ENCODE data around the gene DYRK3. TPM values are rescaled to one million over a fixed set of nuclear protein-coding genes. Genes with fewer than 3 reads are reported as not detected.

The DYRK3 gene
- total and polyA plus RNA-seq, 9 of the 15 experiments (the other 6 are each of a cell fraction or from before 2014, with no cell fraction given), result 4.5 to 33.7 (median 25.7) TPM

GRCh38 chr1:206658264-206658980 lies 23.1 kb downstream of the DYRK3 start (continued):
- TF ChIP-seq ZNF740 (CRISPR knock-in tag; IDR thresholded peaks at IDR 0.05) (0 out of 2 replicates have a peak, but pooled peaks have one; percentile 20), ZNF740 (tag; IDR thresholded peaks at IDR 0.05) (no peak), ZNF124 (CRISPR knock-in tag; IDR thresholded peaks at IDR 0.05) (no peak), THRAP3 (IDR thresholded peaks at IDR 0.05; ENCODE audit: borderline replicate concordance) (no peak), CREBBP (IDR thresholded peaks at IDR 0.05; ENCODE audit: low read depth, low read length) (no peak), GATAD2B (IDR thresholded peaks at IDR 0.05; ENCODE audit: borderline replicate concordance) (no peak), TEAD2 (tag; IDR thresholded peaks at IDR 0.05) (no peak), CBX5 (IDR thresholded peaks at IDR 0.05; ENCODE audit: borderline replicate concordance, low read depth) (no peak), RFX7 (CRISPR knock-in tag; IDR thresholded peaks at IDR 0.05) (no peak), RBM17 (IDR thresholded peaks at IDR 0.05; ENCODE audit: borderline replicate concordance, low read depth, low read length) (no peak), BRF1 (IDR thresholded peaks at IDR 0.05; ENCODE audit: borderline replicate concordance, extremely low read depth, insufficient read length) (no peak), ZNF23 (CRISPR knock-in tag; IDR thresholded peaks at IDR 0.05) (no peak), ZNF217 (CRISPR knock-in tag; IDR thresholded peaks at IDR 0.05) (no peak), XRCC3 (IDR thresholded peaks at IDR 0.05) (no peak), IRF2 (CRISPR knock-in tag; IDR thresholded peaks at IDR 0.05) (no peak), HMBOX1 (IDR thresholded peaks at IDR 0.05) (no peak), BMI1 (IDR thresholded peaks at IDR 0.05; ENCODE audit: low read length) (no peak), ZNF384 (IDR thresholded peaks at IDR 0.05; ENCODE audit: low read depth, low read length) (0 out of 2 replicates have a peak, but pooled peaks have one; percentile 3), YY1 (IDR thresholded peaks at IDR 0.05; ENCODE audit: borderline replicate concordance in 1 of 3, control insufficient read depth in 1 of 3, extremely low read depth in 1 of 3, insufficient read depth in 3 of 3, insufficient read length in 1 of 3, insufficient replicate concordance in 2 of 3, low read depth in 1 of 3, low read length in 2 of 3) (peak in 2 of 3 experiments; percentile 21 to 38), HNRNPLL (IDR thresholded peaks at IDR 0.05; ENCODE audit: low read depth, low read length, poor library complexity, severe bottlenecking) (no peak), ZNF589 (CRISPR knock-in tag; IDR thresholded peaks at IDR 0.05; ENCODE audit: low read depth) (no peak), BHLHE40 (IDR thresholded peaks at IDR 0.05; ENCODE audit: low read length) (peak; percentile 5; the same call in 1 of the 2 replicates), ZNF518B (CRISPR knock-in tag; IDR thresholded peaks at IDR 0.05) (no peak)
